ENCODE results near the gene NRG3.
A peak's percentile ranks its signal among the peaks of the same experiment; 100 is the strongest.

The NRG3 gene

DNA sequence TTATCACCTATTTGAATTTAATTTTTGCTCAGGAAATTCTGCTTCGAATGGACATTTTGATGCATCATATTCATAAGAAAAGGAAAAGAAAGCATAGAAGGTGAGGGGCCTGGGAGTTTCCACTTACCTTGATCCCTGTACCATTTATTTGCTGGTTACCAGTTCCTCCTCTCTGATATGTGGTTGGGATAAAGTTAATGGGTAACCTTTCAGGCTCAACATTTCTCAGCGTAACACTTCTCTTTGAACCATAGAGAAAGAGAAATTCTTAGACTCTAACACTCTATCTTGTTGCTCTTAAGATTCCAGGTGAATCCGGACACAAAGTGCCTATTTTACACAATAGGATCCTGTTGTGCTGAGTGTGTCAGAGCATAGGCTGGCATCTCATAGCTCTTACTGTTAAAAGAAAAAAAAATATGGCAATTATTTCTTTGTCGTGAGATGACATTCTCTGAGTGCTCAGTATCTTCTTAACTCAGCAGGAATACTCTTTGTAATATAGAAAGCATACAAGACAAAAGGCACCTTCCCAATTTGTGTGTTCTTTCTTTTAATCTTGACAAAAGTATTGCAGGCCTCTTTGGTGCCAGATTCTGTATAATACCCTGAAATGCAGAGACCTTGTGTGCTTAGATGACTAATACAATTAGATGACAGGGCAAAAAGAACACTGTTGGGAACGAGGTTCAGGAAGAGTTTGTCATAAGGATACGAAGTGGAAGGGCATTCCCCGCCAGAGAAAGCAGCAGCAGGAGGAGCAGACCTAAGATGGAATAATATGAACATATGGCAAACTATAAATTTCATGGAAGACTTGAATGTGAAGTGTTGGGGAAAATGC lies 689.6 kb downstream of the NRG3 start:
- intact Hi-C loops (cut with DNase I) = no loop called here
- peak in 12 of 42 donors; percentile 8 to 45 (median 14) for DNase-seq

DNA sequence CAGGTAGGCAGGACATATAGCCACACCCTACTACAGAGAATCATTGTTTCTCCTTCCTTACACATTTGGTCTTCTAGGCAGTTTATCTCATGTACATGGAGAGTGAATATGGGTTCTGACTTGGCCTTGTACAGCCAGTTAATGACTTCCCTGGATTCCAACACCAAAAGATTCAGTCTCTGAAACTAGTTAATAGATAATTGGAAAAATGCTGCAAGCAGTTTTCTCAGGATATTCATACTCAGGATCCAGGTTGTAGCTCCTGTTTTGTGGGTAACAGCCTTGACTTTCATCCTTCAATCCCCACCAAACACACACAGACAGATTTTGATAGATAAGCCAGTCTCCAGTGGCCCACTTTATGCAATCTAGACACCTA lies 690.2 kb downstream of the NRG3 start:
- intact Hi-C loops (cut with DNase I) = no loop called here
- DNase-seq = no peak

DNA sequence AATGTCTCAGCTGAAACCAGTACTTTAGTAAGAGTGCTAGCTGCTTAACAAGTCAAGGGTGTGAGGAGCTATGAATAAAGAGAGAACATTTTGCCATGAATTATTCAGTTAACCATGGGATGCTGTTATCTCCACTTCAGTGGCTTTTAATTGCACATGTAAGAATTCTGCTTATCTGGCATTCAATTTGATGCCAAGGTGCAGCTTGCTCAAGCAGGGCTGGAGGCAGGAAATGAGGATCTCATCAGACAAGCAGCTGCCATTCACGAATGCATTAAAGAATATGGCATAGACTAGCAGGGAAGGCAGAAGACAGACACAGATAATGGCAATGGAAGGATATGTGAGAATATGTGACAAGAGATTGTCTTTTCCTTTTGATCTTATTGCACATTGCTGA lies 697.8 kb downstream of the NRG3 start:
- intact Hi-C loops (cut with DNase I) = no loop called here
- DNase-seq = no peak

DNA sequence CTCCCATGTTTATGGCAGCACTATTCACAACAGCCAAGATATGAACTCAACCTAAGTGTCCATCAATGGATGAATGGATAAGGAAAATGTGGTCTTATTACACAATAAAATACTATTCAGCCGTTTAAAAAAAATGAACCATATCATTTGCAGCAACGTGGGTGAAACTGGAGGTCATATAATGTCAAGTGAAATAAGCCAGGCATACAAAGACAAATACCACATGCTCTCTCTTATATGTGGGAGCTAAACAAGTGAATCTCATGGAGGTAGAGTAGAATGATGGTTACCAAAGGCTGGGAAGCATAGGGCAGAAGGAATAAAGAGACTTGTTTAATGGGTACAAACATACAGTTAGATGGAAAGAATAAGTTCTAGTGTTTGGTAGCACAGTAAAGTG lies 699.1 kb downstream of the NRG3 start:
- DNase-seq = no peak
- intact Hi-C loops (cut with DNase I) = no loop called here

DNA sequence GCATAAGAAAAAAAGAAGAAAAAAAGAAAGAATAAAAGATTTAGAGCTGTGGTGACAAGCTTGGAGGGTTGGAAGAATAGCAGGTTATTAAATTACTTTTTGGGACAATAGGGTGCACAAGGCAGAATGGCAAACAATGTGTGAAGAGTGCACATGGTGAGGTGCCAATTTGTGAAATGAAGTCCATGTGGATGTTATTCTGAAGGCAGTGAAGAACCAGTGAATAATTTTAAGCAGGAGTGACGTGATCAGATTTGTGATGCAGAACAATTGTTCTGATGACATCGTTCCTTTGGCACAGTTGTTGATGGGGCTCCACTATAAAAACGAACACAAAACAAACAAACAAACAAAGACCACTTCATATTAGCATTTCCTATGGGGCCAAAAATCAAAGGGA lies 700.3 kb downstream of the NRG3 start:
- intact Hi-C loops (cut with DNase I) = no loop called here
- no peak for DNase-seq

DNA sequence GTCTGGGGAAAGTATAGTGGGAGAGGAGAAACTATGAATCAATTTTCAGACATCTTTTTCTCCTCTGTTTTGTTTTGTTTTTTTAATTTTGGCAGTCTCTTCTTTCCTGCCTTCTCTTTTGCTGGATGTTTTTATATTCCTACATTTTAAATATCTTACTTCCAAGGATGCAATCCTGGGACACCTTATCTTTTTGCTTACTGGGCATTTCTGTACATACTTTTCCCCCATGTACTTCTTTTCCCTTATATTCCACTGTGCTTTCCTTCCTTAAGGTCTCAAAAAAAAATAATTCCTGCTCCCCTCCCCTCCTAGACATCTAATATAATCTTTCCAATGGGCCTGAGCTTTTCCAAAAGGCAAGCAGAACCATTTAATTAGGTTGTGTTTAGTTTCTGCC lies 701.1 kb downstream of the NRG3 start:
- no peak for DNase-seq
- intact Hi-C loops (cut with DNase I) = no loop called here

DNA sequence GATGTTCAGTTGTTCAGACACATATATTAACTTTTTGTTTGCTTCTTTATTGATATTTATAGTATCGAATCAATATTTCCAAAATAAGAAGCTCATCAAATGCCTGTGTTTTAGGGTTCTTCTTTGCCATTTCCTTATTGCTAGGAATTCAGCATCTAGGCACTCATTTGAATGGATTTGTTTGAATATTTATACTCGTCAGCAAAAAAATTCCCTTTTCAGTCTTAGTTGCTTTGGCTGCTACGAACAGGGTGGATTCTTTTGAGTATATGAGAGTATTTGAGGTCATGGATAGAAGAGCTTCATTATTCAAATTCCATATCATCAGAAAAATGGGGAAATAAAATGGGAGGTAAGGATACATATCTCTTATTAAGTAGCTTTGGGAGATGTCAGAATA lies 706.9 kb downstream of the NRG3 start:
- intact Hi-C loops (cut with DNase I) = no loop called here
- DNase-seq = no peak

DNA sequence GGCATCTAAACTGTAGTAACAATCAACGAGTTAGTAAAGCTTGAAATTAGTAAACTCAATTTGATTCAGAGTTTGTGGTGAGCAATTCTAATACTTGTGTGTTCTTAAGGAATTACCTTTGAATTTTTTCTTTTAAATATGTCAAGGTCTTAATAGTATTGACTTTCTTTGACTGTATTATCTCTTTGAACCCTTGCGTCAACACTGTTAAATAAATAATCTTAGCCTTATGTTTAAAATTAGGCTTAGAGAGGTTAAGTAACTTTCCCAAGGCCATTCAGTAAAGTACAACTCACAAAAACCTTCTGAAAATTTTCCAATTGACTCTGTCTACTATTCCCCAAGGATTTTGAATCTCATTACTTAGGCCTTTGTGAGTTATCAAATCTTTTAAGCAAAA lies 716.4 kb downstream of the NRG3 start:
- DNase-seq = no peak
- intact Hi-C loops (cut with DNase I) = no loop called here

DNA sequence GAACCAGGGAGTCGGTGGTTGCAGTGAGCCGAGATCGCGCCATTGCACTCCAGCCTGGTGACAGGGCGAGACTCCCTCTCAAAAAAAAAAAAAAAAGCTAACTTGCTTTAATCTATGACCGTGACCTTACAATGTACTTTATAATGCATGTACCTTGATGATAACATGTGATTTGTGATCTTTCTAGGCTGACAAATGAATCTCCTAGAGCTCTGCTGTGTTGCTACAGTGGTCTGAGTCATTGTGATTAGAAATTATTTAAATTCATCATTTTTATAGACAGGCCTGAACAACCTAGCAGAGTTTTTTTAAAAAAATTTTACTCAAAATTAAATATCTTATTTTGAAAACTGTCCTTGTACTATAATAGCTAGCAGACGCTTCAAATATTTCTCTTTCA lies 722.8 kb downstream of the NRG3 start:
- no peak for DNase-seq
- intact Hi-C loops (cut with DNase I) = no loop called here

DNA sequence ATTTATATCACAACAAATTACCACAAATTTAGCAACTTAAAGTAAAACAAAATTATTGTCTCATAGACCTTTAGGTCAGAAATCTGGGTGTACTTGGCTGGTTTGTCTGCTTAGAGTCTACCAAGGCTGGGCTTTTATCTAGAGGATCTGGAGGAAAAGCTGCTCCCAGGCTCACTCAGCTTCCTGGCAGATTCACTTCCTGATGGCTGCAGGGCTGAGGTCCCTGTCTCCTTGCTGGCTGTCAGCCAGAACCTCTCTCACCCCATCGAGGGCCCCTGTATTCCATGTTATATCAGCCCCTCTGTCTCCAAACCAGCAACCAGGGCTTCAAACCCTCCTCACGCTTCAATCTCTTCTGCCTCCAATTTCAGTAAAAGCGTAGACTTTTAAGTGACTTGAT lies 734.9 kb downstream of the NRG3 start:
- no peak for DNase-seq
- intact Hi-C loops (cut with DNase I) = no loop called here

DNA sequence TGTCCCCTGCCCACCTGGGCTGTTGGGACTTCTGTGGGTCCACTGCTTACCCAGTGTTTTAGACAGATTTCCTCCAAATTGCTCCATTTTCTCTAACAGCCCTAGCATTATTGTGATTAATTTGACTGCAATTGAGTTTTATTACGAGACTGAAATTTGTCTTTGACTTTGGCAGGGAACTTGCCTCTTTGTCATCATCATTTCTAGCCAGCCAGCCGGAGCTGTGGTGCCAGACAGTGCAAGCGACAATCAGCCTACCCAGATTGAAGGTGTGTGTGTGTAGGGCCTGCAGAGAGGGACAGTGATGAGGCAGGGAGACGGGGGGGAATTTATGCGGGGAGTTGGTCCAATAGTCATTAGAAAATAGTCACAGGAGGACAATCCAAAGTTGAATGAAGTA lies 743.0 kb downstream of the NRG3 start:
- intact Hi-C loops (cut with DNase I) = no loop called here
- no peak for DNase-seq

DNA sequence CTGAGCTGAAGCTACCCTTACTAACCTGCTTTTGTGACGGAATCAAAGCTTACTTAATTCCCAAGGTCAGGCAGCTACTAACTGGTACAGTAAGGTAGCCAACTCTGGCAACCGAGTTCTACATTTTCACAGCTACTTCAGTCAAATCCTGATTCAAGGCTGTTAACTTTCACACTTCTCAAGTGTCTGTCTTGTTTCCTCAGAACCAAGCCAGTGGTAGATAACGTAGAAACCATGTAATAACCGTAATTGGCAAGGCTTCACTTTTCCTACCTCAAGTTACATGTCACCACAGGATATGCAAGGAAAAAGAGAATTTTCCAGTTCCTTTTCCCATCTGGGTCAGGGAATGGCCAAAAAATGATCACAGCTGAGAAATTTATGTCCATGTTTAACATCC lies 746.7 kb downstream of the NRG3 start:
- DNase-seq = no peak
- intact Hi-C loops (cut with DNase I) = no loop called here

DNA sequence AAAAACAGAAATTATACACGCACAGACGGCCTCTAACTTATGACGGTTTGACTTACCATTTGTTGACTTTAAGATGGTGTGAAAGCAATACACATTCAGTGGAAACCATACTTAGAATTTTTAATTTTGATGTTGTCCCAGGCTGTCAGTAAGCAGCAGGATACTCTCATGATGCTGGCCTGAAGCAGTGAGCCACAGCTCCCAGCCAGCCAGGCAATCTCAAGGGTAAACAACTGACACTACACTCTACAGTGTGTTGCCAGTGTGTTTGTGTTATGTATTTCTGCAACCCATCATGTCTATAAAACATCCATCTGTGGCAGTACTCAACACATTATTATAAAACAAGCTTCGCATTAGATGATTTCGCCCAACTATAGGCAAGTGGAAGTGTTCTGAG lies 747.5 kb downstream of the NRG3 start:
- DNase-seq = no peak
- intact Hi-C loops (cut with DNase I) = no loop called here

DNA sequence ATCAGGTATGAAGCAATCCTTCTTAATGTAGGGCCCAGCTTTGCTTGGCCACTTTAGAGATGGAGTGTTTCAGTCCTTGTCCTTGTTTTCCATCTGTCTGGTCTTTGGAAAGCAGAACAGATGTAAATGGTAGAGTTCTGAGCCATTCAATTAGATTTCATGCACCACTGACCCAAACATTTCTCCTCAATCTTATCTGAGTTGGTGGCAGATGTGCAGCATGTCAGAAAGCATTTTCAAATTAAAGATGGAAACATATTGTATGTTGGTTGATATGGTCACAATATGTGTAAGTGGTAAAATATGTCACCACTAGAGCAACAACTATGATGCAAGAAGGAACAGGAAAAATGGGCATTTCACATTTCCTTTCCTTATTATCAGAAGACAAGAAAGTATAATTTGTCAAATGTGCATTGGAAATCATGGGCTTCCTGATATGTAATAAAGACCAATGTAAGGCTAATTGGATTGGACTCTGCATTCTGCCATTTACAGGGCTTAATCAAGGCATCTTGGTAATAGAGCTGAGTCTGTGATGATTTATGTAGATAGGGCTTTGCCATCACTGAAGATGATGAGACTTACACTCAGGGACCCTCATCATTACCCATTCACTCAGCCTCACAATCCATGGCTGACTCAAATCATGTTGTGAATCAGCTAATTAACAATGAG lies 750.7 kb downstream of the NRG3 start:
- intact Hi-C loops (cut with DNase I) = no loop called here
- DNase-seq = no peak

DNA sequence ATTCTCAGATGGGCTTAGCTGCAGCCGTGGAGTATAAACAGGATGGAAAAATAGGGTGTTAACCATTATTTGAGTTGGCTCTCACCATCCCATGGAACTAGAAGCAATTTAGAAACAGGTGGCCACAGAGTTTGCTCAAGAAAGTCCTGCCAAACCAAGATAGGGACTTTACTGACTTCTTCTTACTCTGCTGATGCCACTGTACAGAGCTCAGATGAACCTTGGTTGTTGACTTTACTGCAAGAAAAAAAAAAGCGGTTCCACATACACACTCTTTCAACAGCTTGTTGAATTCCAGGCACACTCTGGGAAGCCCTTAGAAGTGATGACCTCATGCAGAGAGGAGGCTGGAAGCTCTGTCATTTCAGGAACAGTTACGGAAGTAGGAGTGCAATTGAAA lies 753.4 kb downstream of the NRG3 start:
- DNase-seq = no peak
- intact Hi-C loops (cut with DNase I) = no loop called here

DNA sequence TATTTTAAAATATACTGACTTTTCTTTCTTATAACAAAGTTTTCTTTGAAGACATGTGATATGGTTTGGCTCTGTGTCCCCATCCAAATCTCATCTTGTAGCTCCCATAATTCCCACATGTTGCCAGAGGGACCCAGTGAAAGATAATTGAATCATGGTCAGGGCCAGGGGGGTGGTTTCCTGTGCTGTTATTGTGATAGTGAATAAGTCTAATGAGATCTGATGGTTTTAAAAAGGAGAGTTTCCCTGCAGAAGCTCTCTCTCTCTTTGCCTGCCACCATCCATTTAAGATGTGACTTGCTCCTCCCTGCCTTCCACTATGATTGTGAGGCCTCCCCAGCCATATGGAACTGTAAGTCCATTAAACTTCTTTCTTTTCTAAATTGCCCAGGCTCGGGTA lies 768.1 kb downstream of the NRG3 start:
- DNase-seq = no peak
- intact Hi-C loops (cut with DNase I) = no loop called here

DNA sequence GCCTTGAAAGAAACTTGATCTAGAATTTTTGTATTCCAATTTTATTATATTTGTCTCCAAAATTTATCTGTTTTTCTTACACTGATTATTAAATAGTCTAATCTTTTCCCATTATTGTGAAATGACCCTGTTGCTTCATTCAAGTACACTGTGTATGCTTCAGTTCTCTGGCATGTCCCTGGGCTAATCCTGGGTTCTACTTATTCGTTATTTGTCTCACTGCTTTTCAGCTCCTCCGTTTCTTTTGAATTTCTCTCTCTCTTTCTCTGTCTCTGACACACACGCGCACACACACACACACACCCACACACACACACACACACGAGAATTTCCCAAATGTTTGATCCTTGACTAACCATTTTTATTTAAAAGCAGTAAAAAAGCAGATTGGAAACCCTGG lies 768.6 kb downstream of the NRG3 start:
- intact Hi-C loops (cut with DNase I) = no loop called here
- no peak for DNase-seq

DNA sequence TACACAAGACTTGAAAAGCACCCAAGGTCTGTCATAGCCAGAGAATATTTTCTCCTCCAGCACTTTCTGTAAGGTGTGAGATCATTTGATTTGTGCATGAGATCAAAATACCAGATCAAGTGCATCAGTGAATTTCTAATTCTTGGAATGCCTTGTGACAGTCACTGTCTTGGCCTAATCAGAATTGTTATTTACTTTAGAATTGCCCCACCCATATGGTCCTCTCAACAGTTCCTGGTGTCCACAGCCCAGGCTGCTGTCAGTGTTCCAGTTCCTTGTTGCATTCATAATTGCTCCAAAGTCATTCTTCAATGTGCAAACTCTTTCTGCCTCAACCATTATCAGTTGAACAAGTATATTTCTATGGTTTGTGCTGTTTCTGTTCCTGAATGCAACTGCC lies 770.2 kb downstream of the NRG3 start:
- no peak for DNase-seq
- intact Hi-C loops (cut with DNase I) = no loop called here

DNA sequence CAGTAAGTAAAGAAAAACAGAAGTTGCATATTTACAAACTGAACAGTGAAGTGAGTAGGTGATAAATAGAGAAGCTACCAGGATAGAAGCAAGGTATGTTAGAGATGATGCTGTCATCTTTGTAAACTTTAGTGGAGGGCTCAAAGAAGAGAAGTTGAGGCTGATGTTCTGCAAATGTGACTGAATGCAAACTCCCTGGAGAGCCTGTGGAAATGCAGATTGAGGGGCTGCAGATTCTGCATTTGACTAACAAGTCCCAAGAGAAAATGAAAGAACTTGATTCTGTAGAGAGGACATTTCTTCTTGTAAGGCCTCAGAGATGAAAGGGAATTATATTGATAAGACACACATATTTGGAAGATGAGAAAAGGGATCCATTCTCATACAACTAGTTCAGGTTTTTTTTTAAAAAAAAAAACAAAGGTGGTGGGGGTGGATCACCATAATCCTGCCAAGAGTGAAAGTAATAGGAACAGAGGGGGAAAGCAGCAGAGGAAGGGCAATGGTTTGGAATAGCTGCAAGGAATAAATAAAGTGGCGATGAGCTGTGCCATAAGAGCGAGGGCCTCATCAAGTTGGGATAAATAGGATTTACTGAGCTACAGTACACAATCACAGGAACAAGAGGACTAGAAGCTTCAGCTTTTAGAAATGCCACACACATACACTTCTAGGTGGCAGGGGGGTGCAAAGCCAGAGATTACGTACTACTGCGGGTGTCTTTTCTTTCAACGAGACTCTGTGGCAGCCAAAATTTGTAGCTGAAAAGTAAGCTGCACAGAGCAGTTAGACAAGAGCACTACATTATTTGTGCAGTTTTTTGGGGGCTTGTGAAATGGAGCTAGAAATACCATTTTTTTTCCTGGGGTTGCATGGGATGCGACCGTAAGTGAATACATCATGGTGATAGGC lies 778.5 kb downstream of the NRG3 start:
- intact Hi-C loops (cut with DNase I) = no loop called here
- DNase-seq = peak in 8 of 42 donors; percentile 6 to 40 (median 16)

DNA sequence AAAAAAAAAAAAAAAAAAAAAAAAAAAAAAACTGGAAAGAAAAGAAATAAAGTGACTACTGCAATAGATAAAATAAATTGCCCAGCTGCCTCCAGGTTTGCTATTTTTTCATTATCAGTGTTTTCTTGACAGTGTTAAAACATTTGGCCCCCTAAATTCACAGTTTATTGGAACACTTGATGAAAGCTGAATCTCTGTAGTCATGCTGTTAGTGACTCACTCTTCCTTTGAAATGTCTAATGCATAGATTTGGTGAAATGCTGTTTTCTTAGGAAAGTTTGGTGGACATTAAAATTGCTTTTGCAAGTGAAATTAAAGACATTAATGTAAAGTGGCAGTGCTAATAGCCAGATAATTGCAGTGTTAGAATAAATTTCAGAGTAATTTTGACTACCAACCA lies 785.2 kb downstream of the NRG3 start:
- no peak for DNase-seq
- intact Hi-C loops (cut with DNase I) = no loop called here
